Kidney (tissue), 14 donors: ENCODE data around the gene MAP7. TPM values are rescaled to one million over a fixed set of nuclear protein-coding genes. Genes with fewer than 3 reads are reported as not detected.

Experiments
- DNase-seq, 5 donors: peaks; one replicate each; pipeline ENCODE4 v3.0.0-alpha.2; 2013 to 2020
- FAIRE-seq: peaks from 2 replicates; lab custom pipeline; 2012; peaks lifted over from hg19 to GRCh38; lab: Jason Lieb, UNC
- H3K27ac ChIP-seq, 2 donors: one replicate each; pipeline ENCODE4 v1.7.0; 2013; ENCODE audit warnings: low read depth in 2 of 2, low read length in 2 of 2, inconsistent platforms in 1 of 2
- H3K27me3 ChIP-seq: one replicate; pipeline ENCODE4 v1.7.1; 2013; ENCODE audit warnings: low read length, inconsistent platforms; ENCODE audit not compliant: control insufficient read depth, insufficient read depth
- H3K36me3 ChIP-seq, 3 donors: one replicate each; pipeline versions ENCODE4 v1.7.0 to v1.7.1; 2013; ENCODE audit warnings: low read length in 3 of 3, control low read depth in 1 of 3, inconsistent platforms in 1 of 3; ENCODE audit not compliant: insufficient read depth in 3 of 3, control insufficient read depth in 2 of 3
- H3K4me1 ChIP-seq, 3 donors: one replicate each; pipeline versions ENCODE4 v1.7.0 to v1.7.1; 2013; ENCODE audit warnings: low read length in 3 of 3, inconsistent platforms in 1 of 3, low read depth in 1 of 3; ENCODE audit not compliant: control insufficient read depth in 2 of 3, insufficient read depth in 2 of 3
- H3K4me3 ChIP-seq, 3 donors: one replicate each; pipeline versions ENCODE4 v1.7.0 to v1.8.1; 2013; ENCODE audit warnings: low read length in 3 of 3, control low read depth in 1 of 3, inconsistent platforms in 1 of 3
- H3K9ac ChIP-seq, 3 donors: one replicate each; pipeline versions ENCODE4 v1.7.0 to v1.7.1; 2013; ENCODE audit warnings: low read length in 3 of 3, control low read depth in 1 of 3, inconsistent platforms in 1 of 3
- H3K9me3 ChIP-seq, 3 donors: one replicate each; pipeline versions ENCODE4 v1.7.0 to v1.7.1; 2013; ENCODE audit warnings: low read length in 3 of 3, control low read depth in 1 of 3, inconsistent platforms in 1 of 3; ENCODE audit not compliant: control insufficient read depth in 2 of 3, insufficient read depth in 1 of 3
- intact Hi-C: fragments of 100-400 bp; cut with DNase I; formaldehyde crosslinking; loops from one replicate; pipeline ENCODE4 v1.11.1; 2022
- polyA plus RNA-seq: library from polyadenylated mRNA; stranded (reverse); fragments of 350-450 nt; fragmentation: Illumina TruSeq; extraction: RNeasy Lipid Tissue Mini Kit (QIAGEN cat#74804); gene quantifications from one replicate; pipeline ENCODE4 v1.2.3, GENCODE V29; 2014; ENCODE audit warnings: low read depth, low replicate concordance; ENCODE audit not compliant: insufficient read depth
- total RNA-seq: library from RNA; stranded (reverse); fragmentation: NEBNext Ultra II Directional; extraction: Animal tissue kit (Norgen Biotek cat#: 25700); gene quantifications from one replicate; pipeline ENCODE4 v1.2.1, GENCODE V29; 2021
- TF ChIP-seq, protein P1 (sequence below): IDR thresholded peaks from 3 replicates; pipeline ENCODE4 v1.5.1; 2012; ENCODE audit warnings: mild to moderate bottlenecking, moderate library complexity, borderline replicate concordance; ENCODE audit not compliant: insufficient read depth; ENCODE audit errors: extremely low read depth
- donor health status: control.
- donor health status: control.
- donor health status: control.
- donor health status: control.
- donor health status: control.
- donor health status: DM: yes; HTN: yes; CAD: no.
- donor health status: Normal renal cell carcinoma (clear cell type).

The MAP7 gene
- total and polyA plus RNA-seq, 2 donors from 2014 or later: 16.0 to 40.0 TPM

DNA sequence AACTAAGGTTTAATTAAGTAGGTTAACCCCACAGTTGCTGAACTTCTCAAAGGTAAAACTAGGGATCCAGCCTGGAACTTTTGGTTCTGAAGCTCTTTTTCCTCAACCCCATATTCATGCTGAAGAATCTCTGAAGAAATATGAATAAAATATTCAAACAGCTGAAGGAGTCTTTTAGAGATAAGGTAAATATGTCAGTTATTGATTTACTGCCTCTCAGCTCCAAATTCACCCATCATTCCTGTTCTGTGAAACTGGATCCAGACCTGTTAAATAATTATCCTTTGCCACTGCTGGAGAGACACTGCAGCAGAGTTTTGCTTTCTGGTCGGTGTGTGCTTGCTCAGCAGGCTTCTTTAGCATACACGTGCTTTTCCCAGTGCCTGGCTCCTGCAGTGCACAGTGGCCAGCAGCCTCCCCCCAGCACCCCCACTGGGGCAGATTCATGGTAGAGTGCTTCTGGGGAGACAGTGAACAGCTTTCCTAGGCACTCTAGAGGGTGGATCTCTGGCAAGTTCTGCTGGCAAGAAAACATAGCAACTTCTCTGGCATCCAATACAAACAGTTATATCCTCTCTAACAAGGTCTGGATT lies 198.6 kb downstream of the MAP7 start:
- Histone ChIP-seq H3K27me3 (no peaks in the 10 kb centered on the region), H3K9ac (no peak overlapping the region), H3K4me3 (peak overlapping the region in 1 of 3 donors; percentile 12), H3K36me3 (peaks cover 0 to 6% (median 2%) of the 10 kb centered on the region in 3 donors), H3K27ac (no peak overlapping the region), H3K9me3 (no peaks in the 10 kb centered on the region), H3K4me1 (no peaks in the 10 kb centered on the region)
- TF ChIP-seq, protein P1, sequence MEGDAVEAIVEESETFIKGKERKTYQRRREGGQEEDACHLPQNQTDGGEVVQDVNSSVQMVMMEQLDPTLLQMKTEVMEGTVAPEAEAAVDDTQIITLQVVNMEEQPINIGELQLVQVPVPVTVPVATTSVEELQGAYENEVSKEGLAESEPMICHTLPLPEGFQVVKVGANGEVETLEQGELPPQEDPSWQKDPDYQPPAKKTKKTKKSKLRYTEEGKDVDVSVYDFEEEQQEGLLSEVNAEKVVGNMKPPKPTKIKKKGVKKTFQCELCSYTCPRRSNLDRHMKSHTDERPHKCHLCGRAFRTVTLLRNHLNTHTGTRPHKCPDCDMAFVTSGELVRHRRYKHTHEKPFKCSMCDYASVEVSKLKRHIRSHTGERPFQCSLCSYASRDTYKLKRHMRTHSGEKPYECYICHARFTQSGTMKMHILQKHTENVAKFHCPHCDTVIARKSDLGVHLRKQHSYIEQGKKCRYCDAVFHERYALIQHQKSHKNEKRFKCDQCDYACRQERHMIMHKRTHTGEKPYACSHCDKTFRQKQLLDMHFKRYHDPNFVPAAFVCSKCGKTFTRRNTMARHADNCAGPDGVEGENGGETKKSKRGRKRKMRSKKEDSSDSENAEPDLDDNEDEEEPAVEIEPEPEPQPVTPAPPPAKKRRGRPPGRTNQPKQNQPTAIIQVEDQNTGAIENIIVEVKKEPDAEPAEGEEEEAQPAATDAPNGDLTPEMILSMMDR: no peak
- FAIRE-seq: no peak
- intact Hi-C loops: no loop called here
- DNase-seq: peak in 2 of 5 donors; percentile 21 to 27

DNA sequence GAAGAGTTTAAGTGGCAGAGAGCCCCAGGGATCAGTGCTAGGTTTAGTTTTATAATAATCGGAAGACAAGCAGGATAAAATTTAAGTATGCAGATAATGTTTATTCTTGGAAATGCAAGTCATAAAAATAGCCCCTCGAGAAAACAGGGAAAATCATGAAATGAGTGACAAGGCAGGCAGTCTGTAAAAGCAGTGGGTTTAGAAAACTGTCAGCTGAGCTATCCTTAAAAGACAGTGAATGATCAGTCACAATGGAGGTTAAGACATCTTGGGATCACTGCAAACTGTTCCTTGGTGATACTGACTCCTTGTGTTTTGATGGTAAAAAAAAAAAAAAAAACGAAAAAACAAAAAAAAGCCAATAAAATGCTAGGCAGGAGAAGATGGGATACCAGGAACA lies 199.3 kb downstream of the MAP7 start:
- no peak overlapping the region for H3K4me3 ChIP-seq
- FAIRE-seq: no peak
- H3K36me3 ChIP-seq: peaks cover 0 to 6% (median under 1%) of the 10 kb centered on the region in 3 donors
- no peak for DNase-seq
- TF ChIP-seq, protein P1: no peak
- no peaks in the 10 kb centered on the region for H3K4me1 ChIP-seq
- H3K9me3 ChIP-seq: no peaks in the 10 kb centered on the region
- no peaks in the 10 kb centered on the region for H3K27me3 ChIP-seq
- H3K9ac ChIP-seq: no peak overlapping the region
- intact Hi-C loops: no loop called here
- no peak overlapping the region for H3K27ac ChIP-seq

DNA sequence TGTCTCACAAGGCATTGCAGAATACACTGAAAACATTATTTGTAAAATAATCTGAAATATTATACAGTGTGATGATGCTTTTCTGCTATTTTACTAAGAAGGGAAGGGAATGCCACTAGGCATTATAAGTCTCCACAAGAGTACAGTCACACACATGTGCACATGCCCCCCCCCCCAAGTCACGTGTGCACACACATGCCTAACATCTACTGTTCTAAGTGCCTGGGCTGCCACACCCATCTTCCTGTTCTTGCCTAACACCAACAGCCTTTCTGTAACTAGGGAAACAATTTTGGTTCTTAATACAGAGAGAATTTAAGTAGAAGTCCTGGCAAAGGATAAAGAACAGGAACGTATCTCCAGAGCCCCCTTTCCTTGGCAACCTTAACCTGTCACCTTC lies 202.4 kb downstream of the MAP7 start:
- Histone ChIP-seq H3K27me3 (no peaks in the 10 kb centered on the region), H3K36me3 (peaks cover 0 to 23% (median 7%) of the 10 kb centered on the region in 3 donors), H3K9ac (no peak overlapping the region), H3K9me3 (no peaks in the 10 kb centered on the region), H3K4me1 (no peaks in the 10 kb centered on the region), H3K4me3 (no peak overlapping the region), H3K27ac (no peak overlapping the region)
- TF ChIP-seq, protein P1: no peak
- intact Hi-C loops: no loop called here
- FAIRE-seq (no peak), DNase-seq (no peak)
